Left colon (tissue), 2 donors: ENCODE measurements around the gene HS3ST3A1. TPM values are rescaled to one million over a fixed set of nuclear protein-coding genes. Genes with fewer than 3 reads are reported as not detected.
"Not testable (repeated sequence)": the region's sequence is repeated elsewhere in the genome, so short reads cannot be mapped to it uniquely, and the experiment has no call there.

Experiments
- ATAC-seq: fragments of 200-7000 bp; cut with Tn5 transposase; one replicate; pipeline ENCODE4 v1.9.1; 2020; ENCODE audit warnings: mild to moderate bottlenecking, moderate library complexity
- DNase-seq, 2 donors: peaks; one replicate each; pipeline ENCODE4 v3.0.0-alpha.2; 2020
- intact Hi-C, 2 donors: fragments of 100-400 bp; cut with DNase I in 1 of 2; cut with micrococcal nuclease in 1 of 2; formaldehyde crosslinking; loops; one replicate each; pipeline versions ENCODE4 v1.11.2 to v1.14.0; 2022; cut with DNase I, micrococcal nuclease
- total RNA-seq, 2 donors: library from RNA; stranded (reverse); fragmentation: NEBNext Ultra II Directional; extraction: Animal tissue kit (Norgen Biotek cat#: 25700); gene quantifications; one replicate each; pipeline ENCODE4 v1.2.1, GENCODE V29; 2021
- donor health status: DM: no; HTN: no; CAD: no.
- donor health status: DM: yes; HTN: yes; CAD: no.

Gene HS3ST3A1
- total RNA-seq, 2 donors from 2014 or later = 0.61 to 0.92 TPM

GRCh38 chr17:13518261-13519000, 83.3 kb downstream of the HS3ST3A1 start:
- DNase-seq (no peak), ATAC-seq (no peak)
- intact Hi-C loops = no loop called here

DNA sequence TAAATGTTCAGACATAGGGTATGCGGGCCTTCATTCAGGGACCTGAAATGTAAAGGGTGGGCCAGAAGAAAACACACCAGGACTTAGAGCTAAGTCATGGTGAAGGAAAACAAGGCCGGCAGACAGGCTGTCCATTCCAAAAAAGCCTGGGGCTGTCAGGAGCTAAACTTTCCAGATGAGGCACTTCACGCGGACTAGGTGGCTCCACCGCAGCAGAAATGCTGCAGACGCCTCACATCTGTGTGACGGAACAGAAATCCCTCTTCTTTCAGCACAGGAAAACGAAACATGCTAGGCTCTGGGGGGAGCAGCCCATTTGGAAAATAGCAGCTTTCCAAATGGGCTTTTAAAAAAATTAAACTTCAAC, 88.7 kb downstream of the HS3ST3A1 start:
- no peak for ATAC-seq
- intact Hi-C loops = no loop called here
- DNase-seq = no peak

DNA sequence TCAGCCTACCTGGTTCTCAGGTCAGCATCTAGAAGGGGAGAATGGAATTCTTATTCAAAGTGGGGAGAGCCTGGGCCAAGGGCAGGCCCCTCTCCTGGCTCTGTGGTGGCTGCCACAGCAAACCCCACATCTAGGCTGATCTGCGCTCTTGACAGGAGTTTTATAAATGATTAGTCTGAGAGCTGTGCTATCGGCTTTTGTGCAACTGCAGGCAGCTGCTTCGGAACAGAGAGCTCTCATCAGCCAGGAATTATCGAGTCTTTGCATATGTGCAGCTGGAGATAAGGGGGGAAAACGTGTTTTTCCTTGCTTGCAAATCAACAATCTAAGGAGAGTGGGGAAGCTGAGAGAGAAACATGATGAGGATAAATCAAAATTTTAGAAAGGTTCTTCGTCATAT, 91.7 kb downstream of the HS3ST3A1 start:
- intact Hi-C loops = no loop called here
- DNase-seq = no peak
- ATAC-seq = no peak

- ATAC-seq (no peak), DNase-seq (no peak)
- intact Hi-C loops = no loop called here
Measured at GRCh38 chr17:13509527-13509926, 92.2 kb downstream of the HS3ST3A1 start.

DNA sequence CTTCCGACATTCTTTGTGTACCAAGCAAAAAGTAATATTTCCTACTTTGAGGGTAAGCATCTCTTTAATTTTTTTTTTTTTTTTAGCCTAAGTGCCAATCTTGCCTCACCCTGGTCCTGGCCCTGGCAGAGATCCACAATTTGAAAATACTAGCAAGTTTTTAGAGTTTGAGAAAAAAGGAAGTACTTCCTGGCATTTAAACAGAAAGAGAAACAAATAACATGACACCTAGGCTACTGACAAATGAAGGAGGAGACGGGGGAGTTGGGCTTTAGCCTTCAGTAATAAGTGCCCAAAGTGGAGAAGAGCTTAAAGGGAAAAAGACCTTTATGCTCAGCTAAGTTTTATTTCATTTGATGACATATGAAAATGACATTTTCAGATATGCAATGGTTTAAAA, 92.8 kb downstream of the HS3ST3A1 start:
- intact Hi-C loops = no loop called here
- DNase-seq = no peak
- no peak for ATAC-seq

- intact Hi-C loops = no loop called here
- no peak for DNase-seq
- no peak for ATAC-seq
Measured at GRCh38 chr17:13503526-13503925, 98.2 kb downstream of the HS3ST3A1 start.

GRCh38 chr17:13502263-13502662, 99.5 kb downstream of the HS3ST3A1 start:
- ATAC-seq = no peak
- intact Hi-C loops = no loop called here
- no peak for DNase-seq

DNA sequence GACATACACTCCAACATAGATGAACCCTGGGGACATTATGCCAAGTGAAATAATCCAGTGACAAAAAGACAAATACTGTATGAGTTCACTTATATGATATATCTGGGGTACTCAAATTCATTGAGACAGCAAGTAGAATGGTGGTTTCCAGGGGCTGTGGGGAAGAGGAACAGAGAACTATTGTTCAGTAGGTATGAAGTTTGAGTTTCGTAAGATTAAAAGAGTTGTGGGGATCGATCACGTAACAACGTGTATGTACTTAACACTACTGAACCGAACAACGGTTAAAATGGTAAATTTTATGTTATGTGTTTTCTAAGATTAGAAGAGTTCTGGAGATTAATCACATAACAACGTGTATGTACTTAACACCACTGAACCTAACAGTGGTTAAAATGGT, 100.8 kb downstream of the HS3ST3A1 start:
- ATAC-seq (no peak), DNase-seq (no peak)
- intact Hi-C loops = no loop called here

DNA sequence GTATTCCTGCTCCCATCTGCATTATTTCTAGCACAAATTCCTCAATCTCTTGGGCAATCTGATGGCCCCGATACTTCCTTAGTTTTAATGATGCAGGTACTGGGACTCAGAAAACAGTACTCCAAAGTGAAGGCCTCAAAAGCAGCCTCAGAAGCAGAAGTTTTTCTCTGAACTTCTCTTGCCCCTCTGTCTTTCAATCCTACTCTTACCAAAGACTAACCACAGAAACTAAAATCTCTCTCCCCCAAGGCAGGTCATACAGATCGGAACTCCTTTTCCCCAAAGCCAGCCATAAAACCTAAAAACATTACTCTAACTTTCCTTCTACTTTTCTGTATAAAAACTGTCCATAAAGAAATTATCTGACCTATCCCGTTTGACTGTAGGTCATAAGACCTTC, 103.5 kb downstream of the HS3ST3A1 start:
- intact Hi-C loops = no loop called here
- no peak for ATAC-seq
- DNase-seq = no peak

GRCh38 chr17:13496553-13497056, 105.1 kb downstream of the HS3ST3A1 start:
- intact Hi-C loops, ATAC-seq, DNase-seq: not testable (repeated sequence)

GRCh38 chr17:13495423-13495822, 106.3 kb downstream of the HS3ST3A1 start:
- intact Hi-C loops = no loop called here
- ATAC-seq = no peak

DNA sequence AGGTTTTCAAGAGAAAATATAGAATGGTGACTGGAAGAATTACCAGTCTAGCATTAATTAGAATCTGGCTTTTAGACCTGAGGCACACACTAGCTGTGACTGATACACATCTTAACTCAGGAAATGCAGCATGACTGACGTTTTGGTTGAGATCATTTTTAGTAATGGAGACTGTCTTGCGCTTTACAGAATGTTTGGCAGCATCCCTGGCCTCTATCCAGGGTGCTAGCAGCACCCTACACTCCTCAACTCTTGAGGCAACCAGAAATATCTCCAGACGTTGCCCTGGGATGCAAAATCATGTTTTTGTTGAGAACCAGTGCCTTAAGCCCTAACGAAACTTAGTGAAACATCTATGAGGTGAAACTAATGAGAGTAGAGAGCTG, 109.0 kb downstream of the HS3ST3A1 start:
- intact Hi-C loops = no loop called here
- DNase-seq (no peak), ATAC-seq (no peak)

More at GRCh38 chr17:13495423-13495822, 106.3 kb downstream of the HS3ST3A1 start:
- no peak for DNase-seq

DNA sequence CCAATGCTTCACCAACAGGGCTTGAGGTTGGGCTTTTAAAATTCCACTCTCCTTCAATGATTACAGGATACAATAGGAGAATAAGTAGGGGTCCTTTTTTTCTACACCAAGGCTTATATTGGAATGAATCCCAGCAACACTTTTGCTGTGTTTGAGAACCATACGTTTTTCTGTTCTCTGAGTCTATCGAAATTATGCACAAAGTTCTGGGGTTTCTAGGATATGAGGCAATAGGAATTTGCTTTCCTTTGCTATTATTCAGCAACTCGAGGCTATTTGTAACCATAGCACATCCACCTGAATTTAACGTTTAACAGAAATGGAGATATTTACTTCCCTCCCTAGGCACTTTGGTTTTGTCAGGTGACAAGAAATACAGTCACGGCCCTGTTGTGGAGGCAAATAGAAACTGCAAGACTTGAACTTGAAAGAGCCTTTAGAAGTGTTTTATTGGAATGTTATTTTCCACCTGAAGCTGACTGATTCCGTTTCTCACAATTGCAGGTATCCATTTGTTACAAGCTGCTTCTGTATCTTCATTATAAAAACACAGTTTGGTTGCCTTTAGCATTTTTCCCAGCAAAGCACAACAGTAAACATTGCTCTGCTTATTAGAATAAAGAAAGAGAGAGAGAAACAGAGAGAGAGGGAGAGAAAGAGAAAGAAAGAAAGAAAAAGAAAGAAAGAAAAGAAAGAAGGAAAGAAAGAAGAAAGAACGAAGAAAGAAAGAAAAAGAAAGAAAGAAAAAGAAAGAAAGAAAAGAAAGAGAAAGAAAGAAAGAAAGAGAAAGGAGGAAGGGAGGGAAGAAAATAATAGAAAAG, 109.6 kb downstream of the HS3ST3A1 start:
- DNase-seq = no peak
- intact Hi-C loops = no loop called here
- no peak for ATAC-seq

GRCh38 chr17:13491491-13491890, 110.2 kb downstream of the HS3ST3A1 start:
- DNase-seq (no peak), ATAC-seq (no peak)
- intact Hi-C loops = no loop called here

DNA sequence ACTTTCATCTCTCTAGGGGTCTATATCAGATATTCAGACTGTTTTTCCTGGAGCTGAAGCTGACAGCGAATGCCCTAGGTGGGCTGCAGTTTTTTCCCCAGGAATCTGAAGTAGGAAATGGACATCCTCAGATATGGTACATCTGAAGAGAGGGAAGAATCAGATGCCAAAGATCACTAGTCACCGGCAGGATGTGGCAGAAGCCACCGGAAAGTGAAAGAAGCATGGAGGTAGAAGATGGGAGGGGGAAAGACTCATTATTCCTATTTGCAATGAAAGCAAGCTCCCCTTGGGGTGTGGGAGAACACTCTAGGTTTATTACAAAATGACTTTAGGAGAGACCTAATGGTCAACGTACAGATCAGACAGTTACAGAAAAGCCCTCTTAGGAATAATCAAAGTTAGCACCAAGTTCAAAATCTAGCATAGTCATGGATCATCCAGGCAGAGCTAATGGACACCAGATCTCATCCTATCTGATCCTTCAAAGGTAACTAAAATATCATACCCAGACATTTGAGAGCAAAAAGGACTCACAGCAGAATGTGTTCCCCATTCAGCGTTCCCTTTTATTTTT, 110.7 kb downstream of the HS3ST3A1 start:
- ATAC-seq = no peak
- no peak for DNase-seq
- intact Hi-C loops = no loop called here

DNA sequence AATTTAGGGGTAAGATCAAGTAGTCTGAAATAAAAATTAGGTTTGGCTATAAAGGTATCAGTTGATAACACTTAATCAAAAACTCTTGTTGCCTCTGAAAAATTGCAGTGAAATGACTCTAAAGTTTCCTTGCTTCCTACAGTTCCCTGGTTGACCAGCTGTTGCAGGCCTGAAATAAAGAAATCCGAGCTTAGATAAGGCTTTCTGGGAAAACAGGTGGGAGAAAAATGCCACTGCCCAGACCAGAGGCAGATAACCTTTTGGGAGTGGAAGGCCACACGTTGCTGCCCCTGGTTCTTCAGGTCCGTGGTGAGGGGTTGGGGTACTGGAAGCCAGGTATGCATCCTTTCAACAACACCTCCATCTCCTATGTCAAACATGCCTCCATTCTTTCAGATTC, 111.3 kb downstream of the HS3ST3A1 start:
- DNase-seq (no peak), ATAC-seq (no peak)
- intact Hi-C loops = no loop called here

- intact Hi-C loops = no loop called here
- DNase-seq (no peak), ATAC-seq (no peak)
Measured at GRCh38 chr17:13485327-13485726, 116.4 kb downstream of the HS3ST3A1 start.

DNA sequence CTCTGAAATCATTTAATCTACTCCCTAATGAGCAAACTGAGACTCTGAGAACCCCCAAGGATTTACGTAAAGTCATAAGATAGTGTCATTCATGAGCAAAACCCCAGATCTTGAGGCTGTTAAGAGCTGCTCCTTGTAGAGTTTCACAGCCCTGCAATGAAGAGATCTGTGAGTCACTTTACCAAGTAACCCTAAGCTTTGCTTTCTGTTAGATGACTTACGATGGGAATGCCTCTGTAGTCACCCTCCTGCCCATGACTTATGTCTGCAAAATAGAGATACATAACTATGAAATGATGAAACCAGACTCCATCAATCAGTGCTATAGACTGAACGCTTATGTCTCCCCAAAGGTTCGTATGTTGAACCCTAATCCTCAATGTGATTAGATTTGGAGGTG, 117.7 kb downstream of the HS3ST3A1 start:
- ATAC-seq (no peak), DNase-seq (no peak)
- intact Hi-C loops = no loop called here

GRCh38 chr17:13480877-13481276, 120.9 kb downstream of the HS3ST3A1 start:
- intact Hi-C loops = no loop called here
- no peak for ATAC-seq
- no peak for DNase-seq

DNA sequence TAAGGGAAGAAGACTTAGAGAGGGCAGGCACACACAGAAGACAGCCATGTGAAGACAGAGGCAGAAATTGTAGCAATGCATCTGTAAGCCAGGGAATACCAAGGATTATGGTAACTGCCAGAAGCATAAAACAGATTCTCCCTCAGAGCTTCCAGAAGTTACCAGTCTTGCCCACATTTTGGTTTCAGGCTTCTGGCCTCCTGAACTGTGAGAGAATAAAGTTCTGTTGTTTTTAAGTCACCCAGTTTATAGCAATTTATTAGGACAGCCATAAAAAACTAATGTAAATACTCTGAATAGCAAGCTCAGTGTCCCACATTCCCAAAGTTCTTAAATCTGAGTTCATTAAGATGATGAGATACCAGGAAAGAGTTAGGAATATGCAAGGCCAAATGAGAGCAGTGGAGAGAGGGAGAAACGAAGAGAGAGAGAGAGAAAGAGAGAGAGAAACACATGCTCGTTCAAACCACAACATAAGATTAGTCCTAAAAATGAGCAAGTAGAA, 123.4 kb downstream of the HS3ST3A1 start:
- no peak for DNase-seq
- intact Hi-C loops = no loop called here
- ATAC-seq = no peak
